PC-3 (cell line): ENCODE results near the gene DDX43. TPM values are rescaled to one million over a fixed set of nuclear protein-coding genes. Genes with fewer than 3 reads are reported as not detected.

Experiments
- ATAC-seq: fragments of 200-7000 bp; cut with Tn5 transposase; 2 replicates; pipeline ENCODE4 v1.9.1; 2020; ENCODE audit warnings: mild to moderate bottlenecking, moderate library complexity
- BruUV-seq: library from RNA; stranded (reverse); fragments of 400-500 nt; replicated peaks from 2 replicates; lab custom pipeline; 2021; lab: Mats Ljungman, UMichigan
- CTCF ChIA-PET: fragments of 300-600 bp; sonication (Branson Sonifier 250); formaldehyde crosslinking; loops from one replicate; lab custom pipeline; 2022; ENCODE audit warnings: antibody characterized with exemption; lab: Charles Lee
- POLR2A ChIA-PET: fragments of 300-600 bp; sonication (Branson Sonifier 250); formaldehyde crosslinking; loops from one replicate; lab custom pipeline; 2022; ENCODE audit warnings: antibody characterized with exemption; ENCODE audit not compliant: unreplicated experiment; lab: Charles Lee
- DNase-seq: peaks from one replicate; pipeline ENCODE4 v3.0.0-alpha.2; 2015
- H2AFZ ChIP-seq: fragments of 300-600 bp; sonication (generic); 2 replicates; pipeline ENCODE4 v1.6.0; 2016; ENCODE audit warnings: antibody characterized with exemption, low read length
- H3F3A ChIP-seq: fragments of 300-600 bp; sonication (generic); one replicate; pipeline ENCODE4 v1.6.0; 2017; ENCODE audit warnings: antibody characterized with exemption, low read length, control low read depth, mild to moderate bottlenecking; ENCODE audit not compliant: unreplicated experiment
- H3K27ac ChIP-seq: fragments of 300-600 bp; sonication (generic); 2 replicates; pipeline ENCODE4 v1.5.1; 2016; ENCODE audit warnings: mild to moderate bottlenecking, low read length
- H3K27me3 ChIP-seq: fragments of 300-600 bp; sonication (generic); 2 replicates; pipeline ENCODE4 v1.6.1; 2016; ENCODE audit warnings: low read length, mixed read lengths
- H3K36me3 ChIP-seq: fragments of 300-600 bp; sonication (generic); 2 replicates; pipeline ENCODE4 v1.6.1; 2016; ENCODE audit warnings: low read depth, mixed run types, low read length, mixed read lengths
- H3K4me1 ChIP-seq: fragments of 300-600 bp; sonication (generic); 2 replicates; pipeline ENCODE4 v1.5.1; 2016; ENCODE audit warnings: low read length; ENCODE audit not compliant: insufficient read depth
- H3K4me2 ChIP-seq: fragments of 300-600 bp; sonication (generic); 2 replicates; pipeline ENCODE4 v1.6.0; 2016; ENCODE audit warnings: low read length
- H3K4me3 ChIP-seq: fragments of 300-600 bp; sonication (generic); 2 replicates; pipeline ENCODE4 v1.5.1; 2016; ENCODE audit warnings: mild to moderate bottlenecking, low read length, mixed read lengths
- H3K79me2 ChIP-seq: fragments of 300-600 bp; sonication (generic); 2 replicates; pipeline ENCODE4 v1.6.1; 2017; ENCODE audit warnings: low read length, mixed read lengths
- H3K9ac ChIP-seq: fragments of 300-600 bp; sonication (generic); 2 replicates; pipeline ENCODE4 v1.6.0; 2016; ENCODE audit warnings: mild to moderate bottlenecking, low read length
- H3K9me2 ChIP-seq: fragments of 300-600 bp; sonication (generic); replicated peaks from 2 replicates; pipeline ENCODE4 v1.6.1; 2016; ENCODE audit warnings: mixed run types, low read length, mixed read lengths
- H3K9me3 ChIP-seq: fragments of 300-600 bp; sonication (generic); 2 replicates; pipeline ENCODE4 v1.6.1; 2016; ENCODE audit warnings: low read length, mixed read lengths
- H4K20me1 ChIP-seq: fragments of 300-600 bp; sonication (generic); 2 replicates; pipeline ENCODE4 v1.6.1; 2016; ENCODE audit warnings: low read length, mixed read lengths
- CTCF ChIP-seq: fragments of 300-600 bp; sonication (generic); conservative IDR thresholded peaks from 2 replicates; pipeline ENCODE4 v1.5.1; 2017; ENCODE audit warnings: antibody characterized with exemption, low read depth, mild to moderate bottlenecking, low read length
- EZH2 ChIP-seq: fragments of 300-600 bp; sonication (generic); IDR thresholded peaks from one replicate; pipeline ENCODE4 v1.6.1; 2017; ENCODE audit warnings: antibody characterized with exemption, mild to moderate bottlenecking, low read length; ENCODE audit not compliant: unreplicated experiment
- EZH2phosphoT487 ChIP-seq: fragments of 300-600 bp; sonication (generic); IDR thresholded peaks from 2 replicates; pipeline ENCODE4 v1.6.1; 2018; ENCODE audit warnings: mild to moderate bottlenecking, antibody characterized with exemption, low read length, borderline replicate concordance
- intact Hi-C: fragments of 100-400 bp; cut with micrococcal nuclease; formaldehyde crosslinking; loops from 2 replicates; pipeline ENCODE4 v1.9.0; 2023
- total RNA-seq: library from RNA; depleted of rRNA; stranded (reverse); fragments of >200 nt; gene quantifications from 2 replicates; pipeline ENCODE4 v1.2.3, GENCODE V29; 2014

The DDX43 gene
- total RNA-seq, 1 experiment from 2014 or later = not detected

- POLR2A ChIA-PET = no interaction called here
- Histone ChIP-seq H3K36me3 (no peaks in the 10 kb centered on the region), H3K27me3 (no peaks in the 10 kb centered on the region), H2AFZ (no peak overlapping the region), H3K9me2 (no peaks in the 10 kb centered on the region), H3F3A (no peaks in the 10 kb centered on the region), H3K27ac (no peak overlapping the region), H4K20me1 (no peaks in the 10 kb centered on the region), H3K4me3 (no peak overlapping the region), H3K9me3 (no peaks in the 10 kb centered on the region), H3K4me2 (no peak overlapping the region), H3K79me2 (no peaks in the 10 kb centered on the region), H3K4me1 (no peaks in the 10 kb centered on the region), H3K9ac (no peak overlapping the region)
- intact Hi-C loops = no loop called here
- ATAC-seq (no peak), DNase-seq (no peak)
- TF ChIP-seq CTCF (no peak), EZH2 (no peak), EZH2phosphoT487 (no peak)
- BruUV-seq = no TSS peak
- CTCF ChIA-PET = no interaction called here
Measured at GRCh38 chr6:73409395-73409794, 14.8 kb downstream of the DDX43 start.

- ChIA-PET POLR2A (no interaction called here), CTCF (no interaction called here)
- Histone ChIP-seq H3K9me3 (no peaks in the 10 kb centered on the region), H3K27me3 (no peaks in the 10 kb centered on the region), H3K4me3 (no peak overlapping the region), H3K79me2 (no peaks in the 10 kb centered on the region), H4K20me1 (no peaks in the 10 kb centered on the region), H3K27ac (no peak overlapping the region), H2AFZ (no peak overlapping the region), H3K4me2 (no peak overlapping the region), H3F3A (no peaks in the 10 kb centered on the region), H3K4me1 (no peaks in the 10 kb centered on the region), H3K9me2 (no peaks in the 10 kb centered on the region), H3K36me3 (peaks cover 6% of the 10 kb centered on the region; the same call in 1 of the 2 replicates), H3K9ac (no peak overlapping the region)
- TF ChIP-seq EZH2 = no peak
- no peak for TF ChIP-seq CTCF
- no peak for TF ChIP-seq EZH2phosphoT487
- DNase-seq (no peak), ATAC-seq (no peak)
- intact Hi-C loops = no loop called here
- BruUV-seq = no TSS peak
Measured at GRCh38 chr6:73413102-73413501, 18.5 kb downstream of the DDX43 start.

GRCh38 chr6:73418081-73418741 lies 23.6 kb downstream of the DDX43 start:
- DNase-seq (no peak), ATAC-seq (no peak)
- intact Hi-C loops = no loop called here
- ChIA-PET CTCF (no interaction called here), POLR2A (no interaction called here)
- Histone ChIP-seq H3K4me3 (no peak overlapping the region), H3K9me2 (no peaks in the 10 kb centered on the region), H3K4me2 (no peak overlapping the region), H4K20me1 (no peaks in the 10 kb centered on the region), H3F3A (no peaks in the 10 kb centered on the region), H3K27ac (no peak overlapping the region), H3K79me2 (no peaks in the 10 kb centered on the region), H3K27me3 (no peaks in the 10 kb centered on the region), H3K4me1 (no peaks in the 10 kb centered on the region), H3K36me3 (peaks cover 17% of the 10 kb centered on the region), H3K9ac (no peak overlapping the region), H3K9me3 (no peaks in the 10 kb centered on the region), H2AFZ (no peak overlapping the region)
- TF ChIP-seq EZH2phosphoT487 = no peak
- TF ChIP-seq EZH2 = no peak
- TF ChIP-seq CTCF = no peak
- BruUV-seq = no TSS peak
